MM.1S (cell line): ENCODE data around the gene BTN2A1.

Experiments used
- EZH2 ChIP-seq: fragments of 300-600 bp; sonication (generic); optimal IDR thresholded peaks from 2 replicates; pipeline ENCODE3; 2017; ENCODE audit warnings: low read depth, mild to moderate bottlenecking, antibody characterized with exemption, low read length, mixed read lengths
- EZH2phosphoT487 ChIP-seq: fragments of 300-600 bp; sonication (generic); IDR thresholded peaks from 2 replicates; pipeline ENCODE4 v1.6.1; 2018; ENCODE audit warnings: antibody characterized with exemption, low read length
- TF ChIP-seq, protein P1 (sequence below): fragments of 300-600 bp; sonication (generic); IDR thresholded peaks from 2 replicates; pipeline ENCODE4 v1.5.1; 2016; ENCODE audit warnings: antibody characterized with exemption, low read length, mixed read lengths

DNA sequence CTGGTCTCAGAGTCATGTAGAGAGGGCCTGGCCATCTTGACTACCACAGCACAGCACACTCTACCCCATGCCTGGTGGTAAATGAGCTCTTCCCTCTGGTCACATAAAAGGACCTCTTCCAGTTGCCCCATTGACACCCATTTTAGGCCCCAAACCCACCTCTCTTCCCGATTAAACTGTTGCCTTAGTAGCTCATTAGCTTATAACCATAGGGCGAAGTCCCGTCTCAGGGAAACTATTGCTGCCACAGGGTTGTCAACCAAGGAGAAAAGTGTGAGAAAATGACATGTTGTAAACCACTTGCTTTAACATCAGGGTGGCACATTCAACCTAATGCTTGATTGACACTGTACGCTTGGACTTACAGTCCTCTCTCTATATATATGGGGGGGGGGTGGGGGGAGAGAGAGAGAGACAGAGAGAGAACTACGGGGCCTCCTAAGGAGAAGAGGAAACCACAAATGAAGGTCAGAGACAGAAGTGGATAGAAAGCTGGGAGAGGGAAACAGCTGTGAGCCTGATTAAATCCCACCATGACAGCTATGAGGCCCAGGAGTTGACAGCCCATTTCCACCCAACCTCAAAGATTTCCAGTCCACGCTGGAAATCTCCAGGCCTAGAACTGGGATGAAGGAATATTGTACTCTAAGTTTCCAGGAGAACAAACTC is 27.5 kb downstream of the BTN2A1 start:
- TF ChIP-seq, protein P1, sequence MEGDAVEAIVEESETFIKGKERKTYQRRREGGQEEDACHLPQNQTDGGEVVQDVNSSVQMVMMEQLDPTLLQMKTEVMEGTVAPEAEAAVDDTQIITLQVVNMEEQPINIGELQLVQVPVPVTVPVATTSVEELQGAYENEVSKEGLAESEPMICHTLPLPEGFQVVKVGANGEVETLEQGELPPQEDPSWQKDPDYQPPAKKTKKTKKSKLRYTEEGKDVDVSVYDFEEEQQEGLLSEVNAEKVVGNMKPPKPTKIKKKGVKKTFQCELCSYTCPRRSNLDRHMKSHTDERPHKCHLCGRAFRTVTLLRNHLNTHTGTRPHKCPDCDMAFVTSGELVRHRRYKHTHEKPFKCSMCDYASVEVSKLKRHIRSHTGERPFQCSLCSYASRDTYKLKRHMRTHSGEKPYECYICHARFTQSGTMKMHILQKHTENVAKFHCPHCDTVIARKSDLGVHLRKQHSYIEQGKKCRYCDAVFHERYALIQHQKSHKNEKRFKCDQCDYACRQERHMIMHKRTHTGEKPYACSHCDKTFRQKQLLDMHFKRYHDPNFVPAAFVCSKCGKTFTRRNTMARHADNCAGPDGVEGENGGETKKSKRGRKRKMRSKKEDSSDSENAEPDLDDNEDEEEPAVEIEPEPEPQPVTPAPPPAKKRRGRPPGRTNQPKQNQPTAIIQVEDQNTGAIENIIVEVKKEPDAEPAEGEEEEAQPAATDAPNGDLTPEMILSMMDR, result no peak
- TF ChIP-seq EZH2phosphoT487, result no peak
- TF ChIP-seq EZH2, result no peak
